PFSK-1 (cell line): ENCODE measurements around the gene PDE6A.

Experiments
- FOXP2 ChIP-seq: optimal IDR thresholded peaks from 2 replicates; pipeline ENCODE3; 2011; ENCODE audit warnings: borderline replicate concordance, control low read depth, inconsistent platforms; ENCODE audit not compliant: insufficient read depth; ENCODE audit errors: extremely low read length, extremely low read depth
- POLR2AphosphoS5 ChIP-seq: IDR thresholded peaks from 2 replicates; pipeline ENCODE4 v1.6.1; 2012; ENCODE audit warnings: low read depth, mild to moderate bottlenecking, control low read depth, low read length, moderate library complexity
- REST ChIP-seq, 2 experiments: IDR thresholded peaks; 2 replicates each; pipeline versions ENCODE4 v1.6.1 to v1.8.0; 2011 to 2012; ENCODE audit warnings: low read depth in 2 of 2, low read length in 2 of 2, control low read depth in 1 of 2, inconsistent platforms in 1 of 2, mild to moderate bottlenecking in 1 of 2, moderate library complexity in 1 of 2; ENCODE audit not compliant: insufficient read depth in 1 of 2
- SIN3A ChIP-seq: IDR thresholded peaks from 2 replicates; pipeline ENCODE4 v1.6.1; 2012; ENCODE audit warnings: mild to moderate bottlenecking, low read length, moderate library complexity, borderline replicate concordance; ENCODE audit not compliant: insufficient read depth
- TAF1 ChIP-seq: IDR thresholded peaks from 2 replicates; pipeline ENCODE4 v1.6.1; 2012; ENCODE audit warnings: low read length, control low read depth, borderline replicate concordance; ENCODE audit not compliant: insufficient read depth

Gene PDE6A

GRCh38 chr5:149809931-149810691, 134.5 kb downstream of the PDE6A start:
- TF ChIP-seq SIN3A, result no peak
- peak; percentile 21 for TF ChIP-seq FOXP2

GRCh38 chr5:149808264-149808982, 136.2 kb downstream of the PDE6A start:
- TF ChIP-seq FOXP2 (no peak), TAF1 (no peak), SIN3A (no peak), POLR2AphosphoS5 (no peak), REST (IDR thresholded peaks at IDR 0.05; ENCODE audit: insufficient read depth in 1 of 2, low read depth in 2 of 2, low read length in 2 of 2) (no peak)
